Uterus (tissue), 2 donors: ENCODE data around the gene KRT1.

Source experiments
- CTCF ChIP-seq, 4 experiments: fragments of 200-600 bp in 2 of 4; fragments of 450-650 bp in 2 of 4; sonication (generic) in 2 of 4; IDR thresholded peaks; one replicate each; pipeline ENCODE4 v1.5.1; 2016 to 2019; ENCODE audit warnings: antibody characterized with exemption in 4 of 4, mild to moderate bottlenecking in 2 of 4, moderate library complexity in 1 of 4
- POLR2A ChIP-seq, 2 donors: fragments of 450-650 bp; IDR thresholded peaks; one replicate each; pipeline ENCODE4 v1.6.1; 2016; ENCODE audit warnings: antibody characterized with exemption in 2 of 2, mild to moderate bottlenecking in 1 of 2, moderate library complexity in 1 of 2

GRCh38 chr12:52647601-52648000 lies 32.6 kb downstream of the KRT1 start:
- no peak for TF ChIP-seq CTCF (IDR thresholded peaks at IDR 0.05)
- TF ChIP-seq POLR2A (IDR thresholded peaks at IDR 0.05): no peak
